ENCODE measurements around the gene CAMTA1. TPM values are rescaled to one million over a fixed set of nuclear protein-coding genes. Genes with fewer than 3 reads are reported as not detected.

The CAMTA1 gene
- total and polyA plus RNA-seq, 4 donors, result 18.0 to 93.5 (median 35.8) TPM

GRCh38 chr1:7695497-7696117 lies 910.4 kb downstream of the CAMTA1 start:
- WGBS, result 89% methylated on average over 6 of the region's 6 CpGs
- Histone ChIP-seq H3K4me3 (ENCODE audit: low read depth in 1 of 3, low read length in 3 of 3) (no peak overlapping the region), H3K9ac (ENCODE audit: low read depth in 1 of 2, low read length in 2 of 2) (no peak overlapping the region), H3K4me1 (ENCODE audit: control insufficient read depth in 4 of 4, insufficient read depth in 4 of 4, low read length in 3 of 4) (no peaks in the 10 kb centered on the region), H3K27ac (ENCODE audit: low read depth in 1 of 2, low read length in 2 of 2) (no peak overlapping the region), H3K27me3 (ENCODE audit: control insufficient read depth in 4 of 4, insufficient read depth in 4 of 4, low read length in 3 of 4) (no peaks in the 10 kb centered on the region), H3K36me3 (ENCODE audit: control insufficient read depth in 4 of 4, insufficient read depth in 3 of 4, low read depth in 1 of 4, low read length in 3 of 4) (no peaks in the 10 kb centered on the region), H3K9me3 (ENCODE audit: control insufficient read depth in 4 of 4, low read length in 3 of 4) (peaks cover 0 to 5% (median 0%) of the 10 kb centered on the region in 4 donors)
- TF ChIP-seq ZBTB33 (IDR thresholded peaks at IDR 0.05) (no peak), FOXA2 (IDR thresholded peaks at IDR 0.05) (no peak), YY1 (IDR thresholded peaks at IDR 0.05) (no peak), REST (IDR thresholded peaks at IDR 0.05) (no peak), TAF1 (conservative IDR thresholded peaks at IDR 0.05) (no peak)
- no peak for DNase-seq (ENCODE audit: low spot score)

GRCh38 chr1:7698641-7699040 lies 913.4 kb downstream of the CAMTA1 start:
- Histone ChIP-seq H3K27me3 (ENCODE audit: control insufficient read depth in 4 of 4, insufficient read depth in 4 of 4, low read length in 3 of 4) (no peaks in the 10 kb centered on the region), H3K4me1 (ENCODE audit: control insufficient read depth in 4 of 4, insufficient read depth in 4 of 4, low read length in 3 of 4) (peaks cover 0 to under 1% (median under 1%) of the 10 kb centered on the region in 4 donors), H3K27ac (ENCODE audit: low read depth in 1 of 2, low read length in 2 of 2) (no peak overlapping the region), H3K36me3 (ENCODE audit: control insufficient read depth in 4 of 4, insufficient read depth in 3 of 4, low read depth in 1 of 4, low read length in 3 of 4) (no peaks in the 10 kb centered on the region), H3K4me3 (ENCODE audit: low read depth in 1 of 3, low read length in 3 of 3) (no peak overlapping the region), H3K9me3 (ENCODE audit: control insufficient read depth in 4 of 4, low read length in 3 of 4) (peaks cover 0 to 1% (median 0%) of the 10 kb centered on the region in 4 donors), H3K9ac (ENCODE audit: low read depth in 1 of 2, low read length in 2 of 2) (no peak overlapping the region)
- WGBS, result 91% methylated on average over 7 of the region's 7 CpGs
- TF ChIP-seq RAD21 (IDR thresholded peaks at IDR 0.05), result no peak
- TF ChIP-seq FOXA1 (IDR thresholded peaks at IDR 0.05), result no peak
- no peak for TF ChIP-seq ZBTB33 (IDR thresholded peaks at IDR 0.05)
- no peak for TF ChIP-seq GABPA (IDR thresholded peaks at IDR 0.05 in 1 of 2, conservative IDR thresholded peaks at IDR 0.05 in 1 of 2)
- no peak for TF ChIP-seq JUND (IDR thresholded peaks at IDR 0.05)
- no peak for TF ChIP-seq REST (IDR thresholded peaks at IDR 0.05)
- no peak for TF ChIP-seq NR2F2 (IDR thresholded peaks at IDR 0.05)
- no peak for TF ChIP-seq FOXA2 (IDR thresholded peaks at IDR 0.05)
- TF ChIP-seq CTCF (IDR thresholded peaks at IDR 0.05; ENCODE audit: low read depth, low read length, missing input control), result no peak
- no peak for TF ChIP-seq ATF3 (IDR thresholded peaks at IDR 0.05)
- no peak for TF ChIP-seq TAF1 (conservative IDR thresholded peaks at IDR 0.05)
- TF ChIP-seq YY1 (IDR thresholded peaks at IDR 0.05), result no peak
- TF ChIP-seq SP1 (IDR thresholded peaks at IDR 0.05), result no peak
- no peak for TF ChIP-seq HNF4G (IDR thresholded peaks at IDR 0.05)
- no peak for TF ChIP-seq RXRA (IDR thresholded peaks at IDR 0.05)
- TF ChIP-seq EGR1 (IDR thresholded peaks at IDR 0.05; ENCODE audit: low read depth in 2 of 2), result no peak
- DNase-seq (ENCODE audit: low spot score), result no peak

Measured in liver (tissue), 9 donors.